ENCODE data around the gene DUSP16.

DUSP16 gene

GRCh38 chr12:12432364-12432763, 130.3 kb downstream of the DUSP16 start:
- H3K9me3 Mint-ChIP-seq = no peaks in the 10 kb centered on the region

DNA sequence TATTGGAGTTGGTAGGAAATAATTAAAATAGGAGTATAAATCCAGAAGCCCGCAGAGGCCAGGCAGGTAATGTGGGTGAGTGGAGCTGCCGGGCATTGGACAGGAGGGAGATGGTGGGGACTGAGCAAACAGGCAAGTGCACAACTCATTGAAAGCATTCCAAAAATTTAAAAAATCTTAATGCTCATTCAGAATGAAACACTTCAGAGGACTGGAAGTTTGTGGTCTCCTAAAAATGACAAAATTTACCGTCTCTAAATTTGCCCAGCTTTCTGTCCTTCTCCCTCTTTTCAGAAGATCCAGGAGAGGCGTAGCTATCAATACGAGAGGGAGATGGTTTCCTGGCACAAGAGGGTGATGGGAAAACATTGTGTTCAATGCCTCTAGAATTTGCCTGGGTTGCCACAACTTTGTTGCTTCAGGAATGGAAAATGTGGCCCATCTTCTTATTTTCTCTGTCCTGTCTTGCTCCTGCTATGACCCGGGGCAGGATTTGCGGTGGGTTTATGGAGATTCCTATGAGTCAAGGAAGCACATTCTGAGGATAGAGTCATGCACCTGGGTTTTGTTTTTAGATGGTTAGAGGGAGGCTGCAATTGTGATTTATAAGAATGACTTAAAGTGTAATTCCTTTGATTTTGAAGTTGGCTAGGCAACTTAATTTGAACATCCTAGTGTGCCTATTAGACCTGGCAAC, 133.6 kb downstream of the DUSP16 start:
- Mint-ChIP-seq H3K9me3 (peaks cover 3% of the 10 kb centered on the region in 2 donors), H3K27me3 (no peaks in the 10 kb centered on the region), H3K4me1 (ENCODE audit: low read depth in 2 of 2) (peaks cover 28 to 59% of the 10 kb centered on the region in 2 donors), H3K36me3 (ENCODE audit: insufficient read depth) (peaks cover 3% of the 10 kb centered on the region), H3K27ac (peak overlapping the region in 1 of 2 donors; percentile 69), H3K4me3 (no peak overlapping the region)
- no peak for ATAC-seq (replicated peaks)
- no peak for DNase-seq

More at GRCh38 chr12:12432364-12432763, 130.3 kb downstream of the DUSP16 start:
- Mint-ChIP-seq H3K4me1 (ENCODE audit: low read depth in 2 of 2) (peaks cover 28 to 42% of the 10 kb centered on the region in 2 donors), H3K27ac (peak overlapping the region; percentile 5 to 44), H3K36me3 (ENCODE audit: insufficient read depth) (peaks cover 5% of the 10 kb centered on the region), H3K4me3 (peak overlapping the region; percentile 42 to 82), H3K27me3 (no peaks in the 10 kb centered on the region)
- ATAC-seq (replicated peaks) = no peak
- no peak for DNase-seq

DNA sequence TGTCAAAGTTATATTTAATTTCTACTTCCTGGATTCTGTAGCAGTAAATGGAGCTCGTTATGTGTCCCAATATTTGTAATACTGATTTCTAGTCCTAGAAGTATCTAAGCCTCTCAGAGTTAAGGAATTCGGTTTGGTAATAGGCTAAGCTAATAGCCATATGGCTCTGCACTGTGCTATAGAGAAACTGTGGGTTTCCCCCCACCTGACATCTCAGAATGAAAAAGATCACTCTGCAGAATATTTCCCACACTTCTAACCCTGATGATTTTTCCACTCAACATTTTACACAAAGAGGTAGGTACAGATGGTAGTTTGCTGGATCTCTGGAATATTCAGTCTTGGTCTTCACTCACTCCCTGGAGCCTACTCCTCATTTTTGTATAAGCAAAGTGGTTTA, 134.6 kb downstream of the DUSP16 start:
- ATAC-seq (replicated peaks) (no peak), DNase-seq (no peak)
- H3K36me3 Mint-ChIP-seq (ENCODE audit: insufficient read depth) = peaks cover 7% of the 10 kb centered on the region
- peaks cover 6 to 8% of the 10 kb centered on the region in 2 donors for H3K9me3 Mint-ChIP-seq
- no peak overlapping the region for H3K4me3 Mint-ChIP-seq
- peak overlapping the region in 1 of 2 donors; percentile 69 for H3K27ac Mint-ChIP-seq
- no peaks in the 10 kb centered on the region for H3K27me3 Mint-ChIP-seq
- H3K4me1 Mint-ChIP-seq (ENCODE audit: low read depth in 2 of 2) = peaks cover 21 to 56% of the 10 kb centered on the region in 2 donors

DNA sequence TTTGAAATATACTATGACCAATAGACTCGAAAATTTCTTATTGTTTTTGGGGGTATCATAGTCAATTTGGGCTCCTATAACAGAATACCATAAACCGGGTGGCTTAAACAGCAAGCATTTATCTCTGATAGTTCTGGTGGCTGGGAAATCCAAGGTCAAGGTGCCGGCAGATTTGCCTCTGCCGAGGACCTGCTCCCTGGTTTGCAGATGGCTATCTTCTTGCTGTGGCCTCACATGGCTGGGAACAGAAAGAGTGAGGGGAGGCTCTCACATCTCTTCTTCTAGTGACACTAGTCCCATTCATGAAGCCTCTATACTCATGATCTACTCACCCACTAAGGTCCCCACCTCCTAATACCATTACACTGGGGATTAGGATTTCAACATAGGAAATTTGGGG, 135.1 kb downstream of the DUSP16 start:
- H3K27ac Mint-ChIP-seq = peak overlapping the region in 1 of 2 donors; percentile 69
- peaks cover 16 to 52% of the 10 kb centered on the region in 2 donors for H3K4me1 Mint-ChIP-seq (ENCODE audit: low read depth in 2 of 2)
- peaks cover 6 to 8% of the 10 kb centered on the region in 2 donors for H3K9me3 Mint-ChIP-seq
- H3K4me3 Mint-ChIP-seq = no peak overlapping the region
- ATAC-seq (replicated peaks) = no peak
- peaks cover 7% of the 10 kb centered on the region for H3K36me3 Mint-ChIP-seq (ENCODE audit: insufficient read depth)
- no peak for DNase-seq
- no peaks in the 10 kb centered on the region for H3K27me3 Mint-ChIP-seq

- DNase-seq = no peak
- Mint-ChIP-seq H3K27me3 (no peaks in the 10 kb centered on the region), H3K4me1 (ENCODE audit: low read depth in 2 of 2) (peaks cover 13 to 40% of the 10 kb centered on the region in 2 donors), H3K27ac (peak overlapping the region in 1 of 2 donors; percentile 42), H3K36me3 (ENCODE audit: insufficient read depth) (peaks cover 3% of the 10 kb centered on the region), H3K4me3 (no peak overlapping the region), H3K9me3 (peaks cover 6 to 8% of the 10 kb centered on the region in 2 donors)
- ATAC-seq (replicated peaks) = no peak
Observed at GRCh38 chr12:12425616-12426015, 137.0 kb downstream of the DUSP16 start.

GRCh38 chr12:12425001-12425400, 137.7 kb downstream of the DUSP16 start:
- peaks cover 3% of the 10 kb centered on the region for H3K36me3 Mint-ChIP-seq (ENCODE audit: insufficient read depth)
- H3K4me3 Mint-ChIP-seq = no peak overlapping the region
- H3K27ac Mint-ChIP-seq = peak overlapping the region; percentile 42 to 46
- DNase-seq (no peak), ATAC-seq (replicated peaks) (no peak)
- H3K4me1 Mint-ChIP-seq (ENCODE audit: low read depth in 2 of 2) = peaks cover 13 to 40% of the 10 kb centered on the region in 2 donors
- peaks cover 6 to 8% of the 10 kb centered on the region in 2 donors for H3K9me3 Mint-ChIP-seq
- no peaks in the 10 kb centered on the region for H3K27me3 Mint-ChIP-seq

Data from effector memory CD8-positive, alpha-beta T cell (primary cell).